GM19238 (cell line): Measurements from ENCODE around the gene PWWP2B.
A peak's percentile ranks its signal among the peaks of the same experiment; 100 is the strongest.

Experiments used
- DNase-seq: peaks from one replicate; pipeline ENCODE4 v3.0.0; 2011; ENCODE audit warnings: low spot score; ENCODE audit not compliant: insufficient read length

PWWP2B gene

GRCh38 chr10:132418527-132419416 lies 21.8 kb downstream of the PWWP2B start:
- DNase-seq = no peak

GRCh38 chr10:132419538-132420468 lies 22.8 kb downstream of the PWWP2B start:
- DNase-seq = no peak

- no peak for DNase-seq
Measured at GRCh38 chr10:132420469-132420980, 23.5 kb downstream of the PWWP2B start.

GRCh38 chr10:132420981-132421846 lies 24.2 kb downstream of the PWWP2B start:
- DNase-seq = no peak

- DNase-seq = peak; percentile 78
Measured at GRCh38 chr10:132421847-132422751, 25.1 kb downstream of the PWWP2B start.

GRCh38 chr10:132422903-132423825 lies 26.2 kb downstream of the PWWP2B start:
- no peak for DNase-seq

GRCh38 chr10:132423966-132424861 lies 27.2 kb downstream of the PWWP2B start:
- no peak for DNase-seq

- no peak for DNase-seq
Measured at GRCh38 chr10:132425029-132425756, 28.2 kb downstream of the PWWP2B start.

GRCh38 chr10:132425757-132426155 lies 28.8 kb downstream of the PWWP2B start:
- no peak for DNase-seq

GRCh38 chr10:132427006-132427771 lies 30.2 kb downstream of the PWWP2B start:
- DNase-seq = no peak

- DNase-seq = no peak
Measured at GRCh38 chr10:132427939-132428367, 31.0 kb downstream of the PWWP2B start.

- no peak for DNase-seq
Measured at GRCh38 chr10:132428486-132428995, 31.5 kb downstream of the PWWP2B start.

- DNase-seq = no peak
Measured at GRCh38 chr10:132429281-132430230, 32.6 kb downstream of the PWWP2B start.

- no peak for DNase-seq
Measured at GRCh38 chr10:132430231-132430743, 33.3 kb downstream of the PWWP2B start.

GRCh38 chr10:132430861-132431271 lies 33.9 kb downstream of the PWWP2B start:
- no peak for DNase-seq
